Skin of body (tissue), 2 donors: ENCODE data around the gene C9orf72. TPM values are rescaled to one million over a fixed set of nuclear protein-coding genes. Genes with fewer than 3 reads are reported as not detected.
"Not testable (repeated sequence)": the region's sequence is repeated elsewhere in the genome, so short reads cannot be mapped to it uniquely, and the experiment has no call there.

Experiments used
- DNase-seq: peaks from one replicate; lab custom pipeline; 2025; lab: John Stamatoyannopoulos, UW
- total RNA-seq: library from RNA; depleted of rRNA; stranded (reverse); fragments of >200 nt; gene quantifications from one replicate; pipeline ENCODE4 v1.2.3, GENCODE V29; 2014

Gene C9orf72
- total RNA-seq, result 19.3 TPM

DNA sequence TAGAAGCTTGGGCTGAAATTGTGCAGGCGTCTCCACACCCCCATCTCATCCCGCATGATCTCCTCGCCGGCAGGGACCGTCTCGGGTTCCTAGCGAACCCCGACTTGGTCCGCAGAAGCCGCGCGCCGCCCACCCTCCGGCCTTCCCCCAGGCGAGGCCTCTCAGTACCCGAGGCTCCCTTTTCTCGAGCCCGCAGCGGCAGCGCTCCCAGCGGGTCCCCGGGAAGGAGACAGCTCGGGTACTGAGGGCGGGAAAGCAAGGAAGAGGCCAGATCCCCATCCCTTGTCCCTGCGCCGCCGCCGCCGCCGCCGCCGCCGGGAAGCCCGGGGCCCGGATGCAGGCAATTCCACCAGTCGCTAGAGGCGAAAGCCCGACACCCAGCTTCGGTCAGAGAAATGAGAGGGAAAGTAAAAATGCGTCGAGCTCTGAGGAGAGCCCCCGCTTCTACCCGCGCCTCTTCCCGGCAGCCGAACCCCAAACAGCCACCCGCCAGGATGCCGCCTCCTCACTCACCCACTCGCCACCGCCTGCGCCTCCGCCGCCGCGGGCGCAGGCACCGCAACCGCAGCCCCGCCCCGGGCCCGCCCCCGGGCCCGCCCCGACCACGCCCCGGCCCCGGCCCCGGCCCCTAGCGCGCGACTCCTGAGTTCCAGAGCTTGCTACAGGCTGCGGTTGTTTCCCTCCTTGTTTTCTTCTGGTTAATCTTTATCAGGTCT, at the start of gene C9orf72:
Gene C9orf72 (minus strand): TSS at position 564 of the 716 bp plus-strand sequence. CDS start 6,361 bp downstream, outside the sequence.
- no peak for DNase-seq

GRCh38 chr9:27622693-27623340, 49.5 kb upstream of the C9orf72 start:
- DNase-seq, result no peak

DNA sequence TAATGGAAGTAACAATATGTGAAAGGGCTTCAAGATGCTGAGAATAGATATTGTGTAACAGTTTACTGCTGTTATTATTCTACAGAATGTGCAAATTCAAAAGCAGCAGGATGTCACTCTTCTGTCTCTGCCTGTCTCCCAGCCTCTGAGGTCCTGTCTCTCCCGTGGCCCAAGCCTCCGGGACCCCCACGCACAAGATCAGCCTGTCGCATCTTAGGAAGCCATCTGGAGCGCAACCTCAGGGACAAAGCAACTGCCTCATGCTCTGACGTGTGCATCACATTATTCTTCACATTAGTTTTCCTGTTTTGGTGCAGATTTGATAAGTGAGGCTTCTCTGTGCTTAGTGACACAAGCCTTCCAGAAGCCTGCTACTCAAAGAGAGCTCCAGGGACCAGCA, 46.5 kb upstream of the C9orf72 start:
- no peak for DNase-seq

DNA sequence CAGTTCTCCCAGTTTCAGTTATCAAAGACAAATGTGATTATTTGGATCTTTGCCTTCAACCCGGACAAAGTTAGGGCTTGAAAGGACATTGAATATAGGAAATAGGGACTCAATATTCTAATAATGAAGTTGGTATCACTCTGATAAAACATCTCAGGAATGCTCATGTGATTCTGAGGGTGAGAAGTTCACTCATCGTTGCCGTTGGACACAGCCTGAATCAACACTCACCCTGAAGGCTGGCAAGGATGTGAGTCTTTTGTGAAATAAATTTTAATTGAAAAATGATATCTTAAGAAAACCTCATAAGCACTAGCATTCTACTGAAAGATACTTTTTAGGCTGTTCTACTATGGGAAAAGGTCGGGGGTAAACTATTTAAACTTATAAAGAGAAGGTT, 44.8 kb upstream of the C9orf72 start:
- no peak for DNase-seq

DNA sequence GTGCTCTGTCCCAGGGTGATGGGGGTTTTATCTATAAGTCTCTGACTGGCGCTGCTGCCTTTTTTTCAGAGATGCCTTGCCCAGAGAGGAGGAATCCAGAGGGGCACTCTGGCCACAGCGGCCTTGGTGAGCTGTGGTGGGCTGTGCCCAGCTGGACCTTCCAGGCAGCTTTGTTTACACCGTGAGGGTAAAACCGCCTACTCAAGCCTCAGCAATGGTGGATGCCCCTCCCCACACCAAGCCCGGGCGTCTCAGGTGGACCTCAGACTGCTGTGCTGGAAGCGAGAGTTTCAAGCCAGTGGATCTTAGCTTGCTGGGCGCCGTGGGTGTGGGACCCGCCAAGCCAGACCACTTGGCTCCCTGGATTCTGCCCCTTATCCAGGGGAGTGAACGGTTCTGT, 41.3 kb upstream of the C9orf72 start:
- DNase-seq, result no peak

- DNase-seq, result not testable (repeated sequence)
Measured at GRCh38 chr9:27612036-27612435, 38.8 kb upstream of the C9orf72 start.

GRCh38 chr9:27610622-27611021, 37.3 kb upstream of the C9orf72 start:
- DNase-seq, result no peak

DNA sequence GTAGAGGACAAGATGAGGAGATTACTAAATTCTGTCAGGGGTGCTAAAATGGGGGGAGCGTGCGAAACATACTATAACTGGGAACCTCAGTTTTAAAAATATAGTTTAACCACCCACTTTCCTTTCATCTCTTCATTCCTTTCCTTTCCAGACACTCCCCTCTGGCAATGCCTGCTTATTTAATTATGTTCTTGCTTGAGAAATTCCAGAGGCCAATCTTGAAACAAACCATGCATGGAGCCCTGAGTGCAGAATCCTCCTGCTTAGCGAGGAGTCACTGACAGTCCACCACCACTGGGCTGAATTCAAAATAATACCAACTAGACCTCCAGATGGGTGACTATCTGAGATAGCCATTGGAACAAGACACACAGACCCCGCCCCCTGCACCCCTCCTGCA, 29.7 kb upstream of the C9orf72 start:
- DNase-seq, result no peak

DNA sequence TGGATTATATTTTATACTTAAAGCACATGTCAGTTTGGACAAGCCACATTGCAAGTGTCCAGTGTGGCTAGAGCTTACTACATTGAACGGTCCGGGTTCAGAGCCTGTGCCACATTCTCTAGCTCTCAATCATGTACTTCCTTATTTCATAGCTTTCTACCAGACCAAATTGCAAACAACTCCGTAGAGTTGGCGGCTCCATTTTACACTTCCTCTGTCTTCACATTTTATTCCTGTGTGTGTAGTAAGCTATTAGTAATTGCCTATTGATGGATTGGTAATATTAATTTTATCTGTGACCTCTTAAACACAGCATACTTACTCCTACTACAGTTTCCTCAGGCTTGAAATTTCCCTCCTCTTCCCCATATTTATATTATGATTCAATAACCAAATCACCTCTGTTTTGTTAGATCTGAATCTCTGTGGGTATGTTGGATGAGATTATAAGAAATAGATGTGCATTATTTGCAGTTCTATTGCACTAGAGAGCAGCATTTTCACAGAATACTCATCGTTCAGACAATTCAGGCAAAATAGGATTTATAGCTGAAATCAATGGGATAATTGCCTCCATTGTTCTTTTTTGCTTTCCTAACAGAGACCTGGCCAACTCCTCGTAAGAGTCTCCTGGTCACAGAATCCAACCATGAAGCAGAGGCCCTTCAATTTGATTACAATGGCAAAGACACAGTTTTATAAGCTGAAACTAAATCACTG, 29.0 kb upstream of the C9orf72 start:
- no peak for DNase-seq

DNA sequence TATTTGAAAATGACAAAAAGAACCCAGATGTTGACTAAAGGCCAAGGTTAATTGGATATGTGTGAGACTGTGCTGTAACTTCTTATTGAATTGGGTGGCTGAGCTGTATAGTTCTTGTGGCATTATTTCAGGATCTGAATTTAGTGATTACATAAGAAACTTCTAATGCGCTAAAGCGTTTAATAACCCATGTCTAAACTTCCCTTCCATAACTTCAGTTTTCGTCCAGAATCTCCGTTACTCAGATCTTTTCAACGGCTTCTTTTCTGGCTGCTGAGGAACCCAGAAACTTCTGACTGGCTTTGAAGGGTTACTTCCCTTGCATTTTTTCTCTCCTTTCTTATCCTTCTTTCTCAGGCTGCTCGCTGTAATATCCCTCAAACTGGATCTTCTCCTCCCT, 28.1 kb upstream of the C9orf72 start:
- DNase-seq, result no peak

GRCh38 chr9:27600256-27600655, 27.0 kb upstream of the C9orf72 start:
- peak; percentile 9 for DNase-seq

GRCh38 chr9:27599870-27600238, 26.6 kb upstream of the C9orf72 start:
- DNase-seq, result no peak

DNA sequence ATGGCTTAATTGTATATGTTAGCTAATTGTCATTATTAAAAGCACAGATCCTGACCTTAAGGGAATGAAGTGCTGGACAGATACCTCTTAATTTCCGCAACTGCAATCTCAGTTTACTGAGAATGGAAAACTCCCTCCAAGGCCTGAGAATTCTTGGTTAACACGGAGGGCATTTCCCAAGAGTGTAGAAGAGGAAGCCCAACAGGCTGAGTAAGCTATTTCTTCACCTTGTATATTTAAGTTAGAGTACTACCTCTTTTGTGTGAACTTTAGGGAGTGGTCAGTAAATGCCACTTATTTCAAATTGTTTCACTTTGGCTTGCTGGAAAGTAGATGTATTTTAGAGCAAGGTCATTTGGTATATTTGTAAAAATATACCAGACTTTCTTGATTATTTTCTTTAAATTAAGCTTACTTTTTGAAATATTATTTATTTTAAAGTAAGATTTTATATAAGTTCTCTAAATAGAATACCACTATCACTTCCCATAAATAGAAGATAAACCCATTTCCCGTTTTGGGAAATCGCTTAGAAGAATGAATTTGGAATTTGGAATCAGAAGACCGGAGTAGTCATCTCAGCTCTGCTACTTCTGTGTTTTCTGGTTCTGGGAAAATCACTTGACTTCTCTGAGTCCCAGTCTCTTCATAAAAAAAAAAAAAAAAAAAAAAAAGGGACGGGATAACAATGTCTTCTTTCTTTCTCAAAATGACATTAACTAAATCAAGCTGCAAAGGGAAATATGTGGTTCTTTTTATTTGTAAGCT, 26.0 kb upstream of the C9orf72 start:
- no peak for DNase-seq

DNA sequence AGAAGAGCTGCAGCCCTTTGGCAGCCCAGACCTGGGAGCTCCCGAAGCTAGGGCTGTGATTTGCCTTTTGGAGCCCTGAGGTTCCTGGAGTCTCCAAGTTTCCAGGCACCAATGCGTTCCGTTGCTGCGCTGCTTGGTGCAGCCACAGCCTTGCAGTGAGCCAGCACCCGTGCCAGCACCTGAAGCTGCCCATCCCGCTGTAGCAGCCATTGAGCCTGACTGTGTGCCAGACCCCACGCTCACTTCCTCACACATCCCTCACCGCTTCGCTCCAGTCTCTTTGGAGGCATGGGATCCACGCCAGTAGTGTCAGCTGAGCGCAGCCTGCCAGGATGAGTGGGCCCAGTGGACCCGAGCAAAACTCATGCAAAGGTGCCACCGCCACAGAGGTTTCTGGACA, 22.5 kb upstream of the C9orf72 start:
- no peak for DNase-seq

GRCh38 chr9:27591672-27592071, 18.4 kb upstream of the C9orf72 start:
- DNase-seq, result no peak

GRCh38 chr9:27591093-27591492, 17.8 kb upstream of the C9orf72 start:
- no peak for DNase-seq

DNA sequence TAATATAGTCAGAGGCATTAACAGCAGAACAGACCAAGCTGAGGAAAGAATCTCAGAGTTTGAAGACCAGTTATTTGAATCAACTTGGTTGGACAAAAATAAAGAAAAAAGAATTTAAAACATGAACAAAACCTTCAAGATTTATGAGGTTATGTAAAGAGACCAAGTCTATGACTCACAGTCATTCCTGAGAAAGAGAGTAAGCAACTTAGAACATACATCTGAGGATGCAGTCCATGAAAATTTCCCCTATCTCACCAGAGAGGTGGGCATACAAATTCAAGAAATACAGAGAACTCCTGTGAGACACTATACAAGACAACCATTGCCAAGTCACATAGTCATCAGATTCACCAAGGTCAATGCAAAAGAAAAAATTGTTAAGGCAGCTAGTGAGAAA, 17.4 kb upstream of the C9orf72 start:
- no peak for DNase-seq

DNA sequence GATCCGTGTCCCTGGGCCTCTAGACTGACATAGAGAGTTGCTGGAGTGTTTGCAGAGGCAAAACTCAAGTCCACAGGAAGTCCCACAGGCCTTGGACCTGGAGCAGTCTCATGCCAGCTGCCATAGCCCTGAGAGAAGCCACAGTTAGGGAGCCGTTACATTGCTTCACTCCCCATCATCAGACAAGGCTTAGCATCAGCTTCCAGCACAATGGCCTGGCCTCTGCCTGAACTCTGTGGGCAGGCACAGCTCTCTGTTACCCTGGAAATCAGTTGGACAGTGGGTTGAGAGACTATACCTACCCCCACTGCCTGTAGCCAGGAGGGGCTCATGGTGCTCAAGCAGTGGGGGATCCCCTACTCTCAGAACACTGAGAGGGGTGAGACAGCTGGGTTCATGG, 16.2 kb upstream of the C9orf72 start:
- no peak for DNase-seq

- DNase-seq, result no peak
Measured at GRCh38 chr9:27586304-27586703, 13.0 kb upstream of the C9orf72 start.

- DNase-seq, result no peak
Measured at GRCh38 chr9:27584931-27585330, 11.7 kb upstream of the C9orf72 start.

- DNase-seq, result no peak
Measured at GRCh38 chr9:27582794-27583193, 9.5 kb upstream of the C9orf72 start.

GRCh38 chr9:27581826-27582225, 8.5 kb upstream of the C9orf72 start:
- no peak for DNase-seq
